ENCODE data around the gene ZSWIM3.

The ZSWIM3 gene

GRCh38 chr20:45842169-45842812 is 15.1 kb upstream of the ZSWIM3 start:
- Histone ChIP-seq H3K4ac (ENCODE audit: low read depth, low read length) (no peak overlapping the region), H3K4me1 (ENCODE audit: control insufficient read depth in 1 of 2, insufficient read depth in 2 of 2, low read length in 2 of 2) (no peaks in the 10 kb centered on the region), H3K9ac (ENCODE audit: low read length) (no peak overlapping the region)

GRCh38 chr20:45843506-45843905 is 13.9 kb upstream of the ZSWIM3 start:
- Histone ChIP-seq H4K12ac (ENCODE audit: low read depth, low read length) (no peak overlapping the region), H3K9ac (ENCODE audit: low read length) (no peak overlapping the region), H2AK5ac (ENCODE audit: low read length) (no peak overlapping the region), H3K4ac (ENCODE audit: low read depth, low read length) (no peak overlapping the region), H3K23ac (ENCODE audit: low read length) (no peak overlapping the region), H3K4me3 (ENCODE audit: low read depth, low read length) (no peak overlapping the region), H4K91ac (ENCODE audit: low read depth, low read length) (no peak overlapping the region), H3K27me3 (ENCODE audit: insufficient read depth, low read length) (no peaks in the 10 kb centered on the region), H3K4me2 (ENCODE audit: low read length) (no peak overlapping the region), H3K36me3 (ENCODE audit: control insufficient read depth in 1 of 2, insufficient read depth in 2 of 2, low read length in 2 of 2) (peaks cover 40 to 46% of the 10 kb centered on the region in 2 experiments), H2BK5ac (ENCODE audit: low read depth, low read length, poor library complexity) (no peak overlapping the region), H2BK12ac (ENCODE audit: low read length) (no peak overlapping the region), H3K9me3 (ENCODE audit: insufficient read depth, low read depth, low read length) (no peaks in the 10 kb centered on the region), H3K27ac (ENCODE audit: low read depth, low read length) (no peak overlapping the region), H3K4me1 (ENCODE audit: control insufficient read depth in 1 of 2, insufficient read depth in 2 of 2, low read length in 2 of 2) (no peaks in the 10 kb centered on the region), H2AFZ (ENCODE audit: insufficient read depth, low read length, poor library complexity) (no peak overlapping the region), H3K79me1 (ENCODE audit: low read length) (no peaks in the 10 kb centered on the region), H2BK120ac (ENCODE audit: insufficient read depth, low read length, poor library complexity) (no peak overlapping the region), H4K8ac (ENCODE audit: low read depth, low read length) (no peak overlapping the region), H3K14ac (ENCODE audit: low read length) (no peak overlapping the region), H3K18ac (ENCODE audit: low read length) (no peak overlapping the region), H3K79me2 (ENCODE audit: control insufficient read depth, insufficient read depth, low read length, poor library complexity) (no peaks in the 10 kb centered on the region)
- WGBS (ENCODE audit: extremely low coverage, insufficient coverage, insufficient read length): no CpG with 5 or more reads among the region's 14 CpGs
- DNase-seq: no peak

More at GRCh38 chr20:45842169-45842812, 15.1 kb upstream of the ZSWIM3 start:
- H3K23ac ChIP-seq (ENCODE audit: low read length): no peak overlapping the region
- H3K4me3 ChIP-seq (ENCODE audit: low read depth, low read length): no peak overlapping the region
- H3K14ac ChIP-seq (ENCODE audit: low read length): no peak overlapping the region
- no peak overlapping the region for H3K4me2 ChIP-seq (ENCODE audit: low read length)
- no peak overlapping the region for H2BK120ac ChIP-seq (ENCODE audit: insufficient read depth, low read length, poor library complexity)
- no peaks in the 10 kb centered on the region for H3K9me3 ChIP-seq (ENCODE audit: insufficient read depth, low read depth, low read length)
- no peaks in the 10 kb centered on the region for H3K79me1 ChIP-seq (ENCODE audit: low read length)
- no peak overlapping the region for H4K12ac ChIP-seq (ENCODE audit: low read depth, low read length)
- no peak overlapping the region for H3K18ac ChIP-seq (ENCODE audit: low read length)
- H4K8ac ChIP-seq (ENCODE audit: low read depth, low read length): no peak overlapping the region
- H2BK12ac ChIP-seq (ENCODE audit: low read length): no peak overlapping the region
- H2BK5ac ChIP-seq (ENCODE audit: low read depth, low read length, poor library complexity): no peak overlapping the region
- WGBS (ENCODE audit: extremely low coverage, insufficient coverage, insufficient read length): no CpG with 5 or more reads among the region's 5 CpGs
- H3K27ac ChIP-seq (ENCODE audit: low read depth, low read length): no peak overlapping the region
- H3K27me3 ChIP-seq (ENCODE audit: insufficient read depth, low read length): no peaks in the 10 kb centered on the region
- no peak overlapping the region for H2AFZ ChIP-seq (ENCODE audit: insufficient read depth, low read length, poor library complexity)
- H2AK5ac ChIP-seq (ENCODE audit: low read length): no peak overlapping the region
- no peaks in the 10 kb centered on the region for H3K79me2 ChIP-seq (ENCODE audit: control insufficient read depth, insufficient read depth, low read length, poor library complexity)
- no peak overlapping the region for H4K91ac ChIP-seq (ENCODE audit: low read depth, low read length)
- no peak for DNase-seq
- H3K36me3 ChIP-seq (ENCODE audit: control insufficient read depth in 1 of 2, insufficient read depth in 2 of 2, low read length in 2 of 2): peaks cover 36 to 43% of the 10 kb centered on the region in 2 experiments

- no peak for DNase-seq
- Histone ChIP-seq H4K12ac (ENCODE audit: low read depth, low read length) (no peak overlapping the region), H4K91ac (ENCODE audit: low read depth, low read length) (no peak overlapping the region), H2AFZ (ENCODE audit: insufficient read depth, low read length, poor library complexity) (no peak overlapping the region), H3K9me3 (ENCODE audit: insufficient read depth, low read depth, low read length) (no peaks in the 10 kb centered on the region), H3K23ac (ENCODE audit: low read length) (no peak overlapping the region), H2BK12ac (ENCODE audit: low read length) (no peak overlapping the region), H2BK5ac (ENCODE audit: low read depth, low read length, poor library complexity) (no peak overlapping the region), H3K79me2 (ENCODE audit: control insufficient read depth, insufficient read depth, low read length, poor library complexity) (no peaks in the 10 kb centered on the region), H3K79me1 (ENCODE audit: low read length) (no peaks in the 10 kb centered on the region), H2AK5ac (ENCODE audit: low read length) (no peak overlapping the region), H3K18ac (ENCODE audit: low read length) (no peak overlapping the region), H3K4ac (ENCODE audit: low read depth, low read length) (no peak overlapping the region), H3K27ac (ENCODE audit: low read depth, low read length) (no peak overlapping the region), H3K36me3 (ENCODE audit: control insufficient read depth in 1 of 2, insufficient read depth in 2 of 2, low read length in 2 of 2) (peaks cover 37 to 42% of the 10 kb centered on the region in 2 experiments), H3K4me1 (ENCODE audit: control insufficient read depth in 1 of 2, insufficient read depth in 2 of 2, low read length in 2 of 2) (no peaks in the 10 kb centered on the region), H4K8ac (ENCODE audit: low read depth, low read length) (no peak overlapping the region), H2BK120ac (ENCODE audit: insufficient read depth, low read length, poor library complexity) (no peak overlapping the region), H3K27me3 (ENCODE audit: insufficient read depth, low read length) (no peaks in the 10 kb centered on the region), H3K14ac (ENCODE audit: low read length) (no peak overlapping the region), H3K4me3 (ENCODE audit: low read depth, low read length) (no peak overlapping the region), H3K9ac (ENCODE audit: low read length) (no peak overlapping the region), H3K4me2 (ENCODE audit: low read length) (no peak overlapping the region)
Measured at GRCh38 chr20:45845452-45845851, 12.0 kb upstream of the ZSWIM3 start.

- Histone ChIP-seq H3K23ac (ENCODE audit: low read length) (no peak overlapping the region), H2AK5ac (ENCODE audit: low read length) (no peak overlapping the region)
- no CpG with 5 or more reads among the region's 8 CpGs for WGBS (ENCODE audit: extremely low coverage, insufficient coverage, insufficient read length)
Measured at GRCh38 chr20:45848421-45848820, 9.0 kb upstream of the ZSWIM3 start.

More at GRCh38 chr20:45848421-45848820, 9.0 kb upstream of the ZSWIM3 start:
- Histone ChIP-seq H3K4ac (ENCODE audit: low read depth, low read length) (no peak overlapping the region), H3K14ac (ENCODE audit: low read length) (no peak overlapping the region), H2BK5ac (ENCODE audit: low read depth, low read length, poor library complexity) (no peak overlapping the region), H3K4me2 (ENCODE audit: low read length) (no peak overlapping the region), H4K91ac (ENCODE audit: low read depth, low read length) (no peak overlapping the region), H3K79me1 (ENCODE audit: low read length) (no peaks in the 10 kb centered on the region), H3K79me2 (ENCODE audit: control insufficient read depth, insufficient read depth, low read length, poor library complexity) (no peaks in the 10 kb centered on the region), H3K4me3 (ENCODE audit: low read depth, low read length) (no peak overlapping the region), H2BK12ac (ENCODE audit: low read length) (no peak overlapping the region), H3K27me3 (ENCODE audit: insufficient read depth, low read length) (no peaks in the 10 kb centered on the region), H4K12ac (ENCODE audit: low read depth, low read length) (no peak overlapping the region), H3K9me3 (ENCODE audit: insufficient read depth, low read depth, low read length) (no peaks in the 10 kb centered on the region), H3K4me1 (ENCODE audit: control insufficient read depth in 1 of 2, insufficient read depth in 2 of 2, low read length in 2 of 2) (no peaks in the 10 kb centered on the region), H3K27ac (ENCODE audit: low read depth, low read length) (no peak overlapping the region), H2BK120ac (ENCODE audit: insufficient read depth, low read length, poor library complexity) (no peak overlapping the region), H3K36me3 (ENCODE audit: control insufficient read depth in 1 of 2, insufficient read depth in 2 of 2, low read length in 2 of 2) (peaks cover 17 to 21% of the 10 kb centered on the region in 2 experiments), H3K9ac (ENCODE audit: low read length) (no peak overlapping the region), H2AFZ (ENCODE audit: insufficient read depth, low read length, poor library complexity) (no peak overlapping the region), H4K8ac (ENCODE audit: low read depth, low read length) (no peak overlapping the region), H3K18ac (ENCODE audit: low read length) (no peak overlapping the region)
- no peak for DNase-seq
